NCI-H1436 treated with DMSO at 0.1 percent for 48 hours (cell line): ENCODE data around the gene CAV2.

ENCODE experiments used
- DNase-seq: peaks from one replicate; lab custom pipeline; 2025; lab: John Stamatoyannopoulos, UW

The CAV2 gene

GRCh38 chr7:116524609-116525297, 25.2 kb downstream of the CAV2 start, which contains the start of gene CAV1:
TSS of gene CAV1 (plus strand) at chr7:116525036. CDS start at chr7:116525063, 27 bp downstream.
- no peak for DNase-seq

DNA sequence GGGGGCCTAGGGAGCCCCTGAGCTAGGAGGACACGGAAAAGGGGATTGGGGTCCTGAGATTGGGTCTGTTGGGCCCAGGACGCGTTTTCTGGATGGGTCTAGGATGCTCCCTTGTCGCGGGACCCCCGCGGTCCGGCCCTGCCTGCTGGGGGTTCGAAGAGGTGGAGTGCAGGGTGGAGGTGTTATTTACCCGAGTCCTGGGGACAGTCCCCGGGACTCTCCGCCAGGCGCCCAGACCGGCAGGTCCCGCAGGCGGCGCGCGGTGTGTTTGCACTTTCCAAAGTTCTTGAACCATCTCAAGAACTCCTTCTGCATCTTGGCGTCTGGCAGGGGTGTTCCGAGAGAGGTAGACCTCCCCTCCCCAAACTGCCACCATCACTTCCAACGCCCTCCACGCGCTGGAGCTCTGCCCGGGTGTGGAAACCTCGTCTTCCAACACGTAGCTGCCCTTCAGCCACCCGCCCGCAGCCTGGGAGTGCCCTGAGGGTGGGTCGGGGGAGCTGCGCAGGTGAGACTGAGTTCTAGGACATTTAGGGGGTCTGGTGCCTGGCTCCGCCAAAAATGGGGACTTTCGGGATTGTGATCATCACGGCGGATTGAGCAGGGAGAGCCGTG, 25.9 kb downstream of the CAV2 start:
- DNase-seq: no peak

GRCh38 chr7:116525913-116526861, 26.6 kb downstream of the CAV2 start:
- no peak for DNase-seq

GRCh38 chr7:116526897-116527296, 27.4 kb downstream of the CAV2 start:
- DNase-seq: no peak

- DNase-seq: no peak
Measured at GRCh38 chr7:116527521-116527920, 28.0 kb downstream of the CAV2 start.

DNA sequence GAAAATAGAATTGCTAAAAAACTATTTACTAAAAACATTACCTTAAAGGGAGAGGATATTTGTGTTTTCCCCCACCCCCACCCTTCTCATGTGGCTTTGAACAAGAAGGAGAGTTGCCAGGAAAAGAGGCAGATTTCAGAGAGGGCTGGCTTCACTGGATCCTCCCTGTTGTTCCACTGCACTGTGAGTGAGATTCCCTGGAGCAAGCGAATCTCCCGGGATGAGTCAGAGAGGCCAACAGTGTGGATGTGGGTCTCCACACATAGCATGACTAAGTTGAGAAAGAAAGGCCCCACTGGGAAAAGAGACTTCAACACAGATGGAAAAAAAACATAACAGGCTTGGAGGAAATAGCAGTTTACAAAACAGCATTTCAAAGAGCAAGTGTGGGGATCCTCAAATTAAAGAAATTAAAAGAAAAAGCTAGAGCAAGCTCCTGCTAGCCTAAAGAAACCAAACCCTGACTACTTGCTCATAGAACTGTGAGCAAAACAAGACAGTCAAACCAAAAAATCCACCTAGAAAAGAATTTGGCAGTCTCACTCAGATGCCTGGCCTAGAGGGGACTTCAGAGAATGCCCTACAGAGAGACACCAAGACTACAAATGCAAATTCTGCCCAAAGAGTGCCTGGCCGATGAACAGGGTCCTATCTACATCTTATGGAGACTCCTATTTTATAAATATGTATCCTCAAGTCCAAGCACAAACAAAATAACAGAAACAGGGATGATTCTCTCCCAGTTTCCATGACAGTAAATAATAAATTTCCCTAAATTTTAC, 28.7 kb downstream of the CAV2 start:
- no peak for DNase-seq

GRCh38 chr7:116529250-116529649, 29.7 kb downstream of the CAV2 start:
- DNase-seq: no peak

DNA sequence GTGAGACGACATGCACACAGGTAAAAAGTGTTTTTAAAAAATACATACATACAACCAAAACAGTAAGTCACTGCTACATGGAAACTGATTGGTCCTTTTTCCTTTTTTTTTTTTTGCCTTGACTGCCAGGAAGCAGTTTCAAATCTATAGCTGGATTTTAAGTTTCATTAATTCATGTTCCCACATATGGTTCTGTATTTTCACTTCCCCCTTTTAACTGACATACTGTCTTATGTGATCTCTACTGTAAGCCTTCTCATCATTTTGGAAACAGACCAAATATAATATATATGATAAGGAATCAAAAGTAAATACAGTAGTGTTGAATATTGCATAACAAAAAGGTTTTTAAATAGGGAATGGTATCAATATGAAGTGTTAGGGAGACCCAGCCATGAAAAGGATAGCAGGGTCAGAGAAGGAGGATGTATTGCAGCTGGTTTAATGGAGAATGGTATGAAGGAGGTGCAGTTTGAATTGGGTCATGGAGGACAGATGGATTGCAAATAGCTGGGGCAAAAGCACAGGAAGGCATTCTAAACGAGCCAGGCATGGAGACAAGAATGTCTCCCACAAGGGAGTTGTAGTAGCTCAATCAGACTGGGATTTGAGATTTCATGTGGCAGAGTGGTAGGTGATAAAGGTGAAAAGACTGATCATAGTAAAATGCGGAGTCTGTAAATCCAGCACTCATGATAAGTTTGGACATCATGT, 30.7 kb downstream of the CAV2 start:
- no peak for DNase-seq

- DNase-seq: no peak
Measured at GRCh38 chr7:116532102-116532688, 32.7 kb downstream of the CAV2 start.

DNA sequence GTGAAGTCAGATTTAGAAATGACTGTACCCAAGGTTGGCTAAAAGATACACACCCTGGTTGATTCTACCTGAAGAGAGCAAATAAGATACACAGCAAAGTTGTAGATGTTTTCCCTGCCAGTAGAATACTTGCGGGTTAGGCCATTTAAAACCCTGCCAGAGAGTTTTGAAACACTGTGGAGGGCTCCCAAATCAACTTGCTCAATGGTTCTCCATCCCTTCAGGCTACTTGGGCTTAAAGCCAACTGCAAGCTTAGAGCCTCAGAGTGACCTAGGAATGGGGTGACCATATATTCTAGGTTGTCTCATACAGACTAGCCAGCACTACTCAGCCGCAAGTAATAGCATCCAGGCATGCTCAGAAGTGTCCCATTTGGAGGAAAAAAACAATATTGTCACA, 35.3 kb downstream of the CAV2 start:
- DNase-seq: no peak

GRCh38 chr7:116535416-116535815, 35.9 kb downstream of the CAV2 start:
- DNase-seq: no peak

DNA sequence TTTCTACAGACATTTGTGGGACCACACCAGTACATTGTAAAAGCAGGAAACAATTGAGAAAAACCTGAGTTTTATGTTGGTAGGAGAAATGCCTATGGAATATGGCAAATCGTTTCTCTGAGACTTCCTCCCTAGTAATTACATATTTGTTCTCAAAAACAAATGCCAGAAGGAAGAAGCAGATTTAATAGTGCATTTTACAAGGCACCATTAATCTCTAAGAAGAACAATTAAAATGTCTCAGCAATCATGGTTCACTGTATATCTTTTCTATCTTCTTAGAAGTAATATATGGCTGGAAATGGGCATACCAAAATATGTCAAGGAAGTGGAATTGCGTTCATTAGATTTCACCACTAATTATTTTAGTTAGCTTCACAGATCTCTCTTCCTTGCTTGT, 38.6 kb downstream of the CAV2 start:
- DNase-seq: no peak

GRCh38 chr7:116539879-116540278, 40.3 kb downstream of the CAV2 start:
- no peak for DNase-seq

GRCh38 chr7:116540743-116541142, 41.2 kb downstream of the CAV2 start:
- DNase-seq: no peak

GRCh38 chr7:116541951-116542350, 42.4 kb downstream of the CAV2 start:
- DNase-seq: no peak

DNA sequence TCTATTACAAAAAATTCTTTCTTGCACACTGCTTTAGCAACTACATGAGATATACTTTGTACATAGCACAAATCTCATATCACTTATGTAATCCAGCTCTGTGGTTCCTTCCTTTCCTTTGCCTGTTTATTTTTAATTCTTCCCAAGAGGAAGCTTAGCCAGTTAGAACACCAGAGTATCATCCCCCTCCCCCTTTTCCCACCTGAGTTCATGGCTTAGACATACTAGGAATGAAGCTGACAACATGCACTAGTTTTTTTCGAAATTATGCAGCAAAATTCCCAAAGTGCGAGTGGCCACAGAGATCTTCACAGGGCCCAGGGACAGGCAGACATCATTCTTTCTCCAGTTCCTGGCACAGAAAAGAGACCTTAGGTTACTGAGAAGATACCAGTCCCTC, 43.1 kb downstream of the CAV2 start:
- no peak for DNase-seq

- no peak for DNase-seq
Measured at GRCh38 chr7:116543664-116544063, 44.1 kb downstream of the CAV2 start.

DNA sequence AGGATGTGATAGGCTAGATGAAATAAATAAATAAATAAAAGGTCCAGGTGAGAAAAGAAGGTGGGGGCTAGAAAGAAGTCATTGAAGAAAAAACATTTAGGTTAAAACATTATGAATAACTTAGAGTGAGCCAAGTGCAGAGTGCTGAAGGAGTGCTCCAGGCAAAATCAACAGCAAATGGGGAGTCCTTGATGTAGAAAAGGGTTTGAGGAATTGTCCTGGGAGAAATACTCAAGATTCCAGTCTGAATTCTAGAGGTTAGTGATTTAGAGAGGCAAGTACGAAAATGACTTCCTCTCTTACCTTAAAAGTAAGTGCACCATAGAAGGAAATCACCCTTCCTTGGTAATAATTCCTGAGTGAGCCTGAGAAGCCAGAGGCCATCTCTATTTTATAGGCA, 44.9 kb downstream of the CAV2 start:
- DNase-seq: no peak

DNA sequence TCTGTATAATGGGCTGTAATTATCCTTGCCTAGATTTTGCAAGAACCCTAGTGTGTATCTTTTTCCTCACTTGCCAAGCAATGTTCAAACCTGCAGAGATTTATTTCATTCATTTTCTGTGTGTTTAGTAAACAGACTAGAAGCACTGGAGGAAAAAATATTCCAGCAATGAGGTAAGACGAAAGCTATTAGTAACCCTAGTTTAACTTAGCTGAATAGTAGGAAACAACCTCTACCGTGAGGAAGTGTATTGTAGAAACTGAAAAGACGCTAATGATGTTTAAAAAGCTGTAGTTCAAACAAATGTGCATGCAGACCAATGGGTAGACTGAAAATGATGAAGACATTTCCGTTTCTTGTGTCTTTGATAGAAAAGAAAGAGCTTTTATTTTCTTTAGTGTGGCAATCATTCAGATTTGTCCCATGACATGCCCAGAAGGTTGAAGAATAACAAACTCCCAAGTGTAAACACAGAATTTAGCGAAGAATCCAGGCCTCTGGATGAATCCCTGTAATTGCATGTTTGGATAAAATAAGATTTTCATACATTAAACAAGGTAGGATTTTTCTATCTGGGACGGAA, 46.0 kb downstream of the CAV2 start:
- DNase-seq: no peak

DNA sequence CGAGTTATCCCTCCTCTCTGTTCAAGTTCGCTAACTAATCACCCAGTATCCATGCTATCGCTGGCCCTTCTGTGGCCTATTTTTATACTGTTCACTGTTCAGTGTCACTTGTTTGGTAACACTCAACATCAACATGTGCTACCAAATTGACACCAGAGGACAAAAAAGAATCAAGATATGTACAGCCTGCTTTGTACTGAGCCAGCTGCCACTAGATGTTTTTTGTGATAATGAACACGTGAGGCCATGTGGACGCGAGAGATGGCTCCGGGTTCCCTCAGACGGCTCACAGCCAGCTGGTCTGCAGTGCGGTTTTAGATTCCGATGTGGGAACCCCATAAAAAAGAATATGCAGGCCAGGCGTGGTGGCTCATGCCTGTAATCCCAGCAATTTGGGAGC, 46.5 kb downstream of the CAV2 start:
- no peak for DNase-seq

GRCh38 chr7:116546916-116547315, 47.4 kb downstream of the CAV2 start:
- no peak for DNase-seq
